HEK293 (cell line): Measurements from ENCODE around the gene CAP1.
A peak's percentile ranks its signal among the peaks of the same experiment; 100 is the strongest.

Experiments
- KLF7 ChIP-seq: fragments of 450-650 bp; formaldehyde crosslinking; IDR thresholded peaks from 2 replicates; pipeline ENCODE4 v1.5.1; 2016; ENCODE audit warnings: missing biosample characterization, missing genetic modification characterization, borderline replicate concordance
- PATZ1 ChIP-seq: fragments of 450-650 bp; formaldehyde crosslinking; IDR thresholded peaks from 2 replicates; pipeline ENCODE4 v1.5.1; 2016; ENCODE audit warnings: missing biosample characterization, missing genetic modification characterization
- PRDM1 ChIP-seq: fragments of 450-650 bp; formaldehyde crosslinking; IDR thresholded peaks from 2 replicates; pipeline ENCODE4; 2016; ENCODE audit warnings: missing biosample characterization, missing genetic modification characterization
- PRDM6 ChIP-seq: fragments of 450-650 bp; formaldehyde crosslinking; IDR thresholded peaks from 2 replicates; pipeline ENCODE4 v1.5.1; 2017; ENCODE audit warnings: missing biosample characterization, missing genetic modification characterization
- REPIN1 ChIP-seq: fragments of 450-650 bp; formaldehyde crosslinking; IDR thresholded peaks from 2 replicates; pipeline ENCODE4 v1.5.1; 2017; ENCODE audit warnings: missing biosample characterization, missing genetic modification characterization, low read depth
- SP7 ChIP-seq: fragments of 450-650 bp; formaldehyde crosslinking; IDR thresholded peaks from 2 replicates; pipeline ENCODE4 v1.5.1; 2016; ENCODE audit warnings: missing biosample characterization, missing genetic modification characterization
- ZBTB10 ChIP-seq: fragments of 450-650 bp; formaldehyde crosslinking; IDR thresholded peaks from 2 replicates; pipeline ENCODE4 v1.5.1; 2016; ENCODE audit warnings: missing biosample characterization, missing genetic modification characterization
- ZEB2 ChIP-seq: fragments of 450-650 bp; formaldehyde crosslinking; IDR thresholded peaks from 2 replicates; pipeline ENCODE4 v1.5.1; 2016; ENCODE audit warnings: missing biosample characterization, missing genetic modification characterization
- ZFHX2 ChIP-seq: fragments of 450-650 bp; formaldehyde crosslinking; conservative IDR thresholded peaks from 2 replicates; pipeline ENCODE4 v1.5.1; 2016; ENCODE audit warnings: missing biosample characterization, missing genetic modification characterization
- ZNF133 ChIP-seq: fragments of 450-650 bp; formaldehyde crosslinking; IDR thresholded peaks from 2 replicates; pipeline ENCODE4 v1.5.1; 2016; ENCODE audit warnings: missing biosample characterization, missing genetic modification characterization
- ZNF239 ChIP-seq: fragments of 450-650 bp; formaldehyde crosslinking; IDR thresholded peaks from 2 replicates; pipeline ENCODE4 v1.5.1; 2016; ENCODE audit warnings: missing biosample characterization, missing genetic modification characterization
- ZNF24 ChIP-seq: fragments of 450-650 bp; formaldehyde crosslinking; IDR thresholded peaks from 2 replicates; pipeline ENCODE4 v1.5.1; 2016; ENCODE audit warnings: missing biosample characterization, missing genetic modification characterization
- ZNF391 ChIP-seq: fragments of 450-650 bp; formaldehyde crosslinking; IDR thresholded peaks from 2 replicates; pipeline ENCODE4 v1.5.1; 2016; ENCODE audit warnings: low read depth, missing biosample characterization, missing genetic modification characterization, borderline replicate concordance
- ZNF398 ChIP-seq: fragments of 450-650 bp; formaldehyde crosslinking; IDR thresholded peaks from 2 replicates; pipeline ENCODE4 v1.5.1; 2017; ENCODE audit warnings: missing biosample characterization, missing genetic modification characterization
- ZNF513 ChIP-seq: fragments of 450-650 bp; IDR thresholded peaks from 2 replicates; pipeline ENCODE4 v1.5.1; 2018; ENCODE audit warnings: missing biosample characterization, missing genetic modification characterization
- ZNF623 ChIP-seq: fragments of 450-650 bp; formaldehyde crosslinking; IDR thresholded peaks from 2 replicates; pipeline ENCODE4 v1.5.1; 2016; ENCODE audit warnings: missing biosample characterization, missing genetic modification characterization
- ZNF626 ChIP-seq: fragments of 450-650 bp; sonication (Bioruptor Pico); formaldehyde crosslinking; IDR thresholded peaks from 2 replicates; pipeline ENCODE4 v1.5.1; 2018; ENCODE audit warnings: missing biosample characterization, missing genetic modification characterization, inconsistent platforms
- ZNF660 ChIP-seq: fragments of 450-650 bp; IDR thresholded peaks from 2 replicates; pipeline ENCODE4 v1.5.1; 2018; ENCODE audit warnings: missing biosample characterization, mild to moderate bottlenecking, missing genetic modification characterization
- ZNF76 ChIP-seq: fragments of 450-650 bp; formaldehyde crosslinking; IDR thresholded peaks from 2 replicates; pipeline ENCODE4; 2016; ENCODE audit warnings: low read depth, missing biosample characterization, missing genetic modification characterization, borderline replicate concordance
- ZNF768 ChIP-seq: fragments of 450-650 bp; formaldehyde crosslinking; IDR thresholded peaks from 2 replicates; pipeline ENCODE4 v1.5.1; 2018; ENCODE audit warnings: missing biosample characterization, mild to moderate bottlenecking, missing genetic modification characterization
- ZNF776 ChIP-seq: fragments of 450-650 bp; formaldehyde crosslinking; IDR thresholded peaks from 2 replicates; pipeline ENCODE4 v1.5.0; 2017; ENCODE audit warnings: missing biosample characterization, missing genetic modification characterization, borderline replicate concordance
- TF ChIP-seq, protein P1 (sequence below): fragments of 450-650 bp; formaldehyde crosslinking; IDR thresholded peaks from 2 replicates; pipeline ENCODE4 v1.5.1; 2016; ENCODE audit warnings: missing biosample characterization, missing genetic modification characterization
- TF ChIP-seq, protein P2 (sequence below): fragments of 450-650 bp; formaldehyde crosslinking; IDR thresholded peaks from 2 replicates; pipeline ENCODE4 v1.5.1; 2017; ENCODE audit warnings: missing biosample characterization, missing genetic modification characterization

The CAP1 gene

DNA sequence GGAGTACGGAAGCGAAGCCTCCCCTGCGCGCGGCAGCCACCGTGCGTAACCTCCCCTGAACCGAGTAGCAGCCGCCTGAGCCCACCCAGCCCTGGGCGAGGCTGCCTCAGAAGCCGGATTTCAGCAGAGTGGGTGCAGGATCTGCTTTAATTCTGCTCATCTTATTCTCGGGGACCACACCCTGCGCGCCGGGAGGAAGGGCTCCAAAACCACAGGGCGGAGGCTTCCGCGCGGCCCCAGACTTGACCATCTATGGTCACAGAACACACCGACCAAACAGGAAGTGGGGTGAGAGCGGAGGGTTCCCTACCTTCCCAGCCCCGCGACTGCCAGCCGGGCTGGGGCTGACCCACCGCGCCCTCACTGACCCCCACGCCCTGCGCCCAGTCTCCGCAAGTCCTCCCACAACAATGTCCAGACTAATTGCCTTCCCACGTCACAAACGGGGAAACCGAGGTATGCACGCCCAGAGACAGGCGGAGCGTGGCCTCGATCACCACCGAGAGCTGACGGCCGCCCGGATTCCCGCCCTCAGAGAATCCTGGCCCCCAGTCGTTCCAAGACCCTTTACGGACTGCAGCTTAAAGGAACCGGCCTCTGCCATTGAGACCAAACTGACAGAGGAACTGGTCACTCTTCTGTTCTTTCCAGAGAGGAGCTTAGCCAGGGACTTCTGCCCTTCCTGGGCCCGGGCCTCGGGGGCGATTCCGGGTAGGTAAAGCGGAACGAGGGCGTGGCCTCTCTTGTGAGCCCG is 595 bp upstream of the CAP1 start (continued):
- TF ChIP-seq ZNF623 (no peak), ZNF133 (tag by site-specific recombination) (no peak), REPIN1 (tag by site-specific recombination) (no peak), ZNF513 (tag by site-specific recombination) (0 out of 2 replicates have a peak, but pooled peaks have one; percentile 19), KLF7 (peak; percentile 90), ZNF76 (tag by site-specific recombination) (peak; percentile 58; the same call in 1 of the 2 replicates), ZEB2 (tag by site-specific recombination) (peak; percentile 42; the same call in 1 of the 2 replicates), ZNF24 (tag by site-specific recombination) (0 out of 2 replicates have a peak, but pooled peaks have one; percentile 22), ZNF768 (tag by site-specific recombination) (peak; percentile 23; the same call in 1 of the 2 replicates), ZNF776 (tag by site-specific recombination) (no peak), ZNF626 (tag by site-specific recombination) (no peak), ZNF391 (tag by site-specific recombination) (peak; percentile 72; the same call in 1 of the 2 replicates), PRDM1 (no peak), ZBTB10 (tag by site-specific recombination) (peak; percentile 70), ZNF239 (0 out of 2 replicates have a peak, but pooled peaks have one; percentile 15), ZNF398 (tag by site-specific recombination) (peak; percentile 79), SP7 (tag by site-specific recombination) (peak; percentile 57; the same call in 1 of the 2 replicates), ZNF660 (tag by site-specific recombination) (0 out of 2 replicates have a peak, but pooled peaks have one; percentile 7), ZFHX2 (peak; percentile 62), PATZ1 (tag by site-specific recombination) (no peak), PRDM6 (tag by site-specific recombination) (no peak)
- TF ChIP-seq, protein P1, sequence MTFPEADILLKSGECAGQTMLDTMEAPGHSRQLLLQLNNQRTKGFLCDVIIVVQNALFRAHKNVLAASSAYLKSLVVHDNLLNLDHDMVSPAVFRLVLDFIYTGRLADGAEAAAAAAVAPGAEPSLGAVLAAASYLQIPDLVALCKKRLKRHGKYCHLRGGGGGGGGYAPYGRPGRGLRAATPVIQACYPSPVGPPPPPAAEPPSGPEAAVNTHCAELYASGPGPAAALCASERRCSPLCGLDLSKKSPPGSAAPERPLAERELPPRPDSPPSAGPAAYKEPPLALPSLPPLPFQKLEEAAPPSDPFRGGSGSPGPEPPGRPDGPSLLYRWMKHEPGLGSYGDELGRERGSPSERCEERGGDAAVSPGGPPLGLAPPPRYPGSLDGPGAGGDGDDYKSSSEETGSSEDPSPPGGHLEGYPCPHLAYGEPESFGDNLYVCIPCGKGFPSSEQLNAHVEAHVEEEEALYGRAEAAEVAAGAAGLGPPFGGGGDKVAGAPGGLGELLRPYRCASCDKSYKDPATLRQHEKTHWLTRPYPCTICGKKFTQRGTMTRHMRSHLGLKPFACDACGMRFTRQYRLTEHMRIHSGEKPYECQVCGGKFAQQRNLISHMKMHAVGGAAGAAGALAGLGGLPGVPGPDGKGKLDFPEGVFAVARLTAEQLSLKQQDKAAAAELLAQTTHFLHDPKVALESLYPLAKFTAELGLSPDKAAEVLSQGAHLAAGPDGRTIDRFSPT (tag by site-specific recombination): peak; percentile 72
- TF ChIP-seq, protein P2, sequence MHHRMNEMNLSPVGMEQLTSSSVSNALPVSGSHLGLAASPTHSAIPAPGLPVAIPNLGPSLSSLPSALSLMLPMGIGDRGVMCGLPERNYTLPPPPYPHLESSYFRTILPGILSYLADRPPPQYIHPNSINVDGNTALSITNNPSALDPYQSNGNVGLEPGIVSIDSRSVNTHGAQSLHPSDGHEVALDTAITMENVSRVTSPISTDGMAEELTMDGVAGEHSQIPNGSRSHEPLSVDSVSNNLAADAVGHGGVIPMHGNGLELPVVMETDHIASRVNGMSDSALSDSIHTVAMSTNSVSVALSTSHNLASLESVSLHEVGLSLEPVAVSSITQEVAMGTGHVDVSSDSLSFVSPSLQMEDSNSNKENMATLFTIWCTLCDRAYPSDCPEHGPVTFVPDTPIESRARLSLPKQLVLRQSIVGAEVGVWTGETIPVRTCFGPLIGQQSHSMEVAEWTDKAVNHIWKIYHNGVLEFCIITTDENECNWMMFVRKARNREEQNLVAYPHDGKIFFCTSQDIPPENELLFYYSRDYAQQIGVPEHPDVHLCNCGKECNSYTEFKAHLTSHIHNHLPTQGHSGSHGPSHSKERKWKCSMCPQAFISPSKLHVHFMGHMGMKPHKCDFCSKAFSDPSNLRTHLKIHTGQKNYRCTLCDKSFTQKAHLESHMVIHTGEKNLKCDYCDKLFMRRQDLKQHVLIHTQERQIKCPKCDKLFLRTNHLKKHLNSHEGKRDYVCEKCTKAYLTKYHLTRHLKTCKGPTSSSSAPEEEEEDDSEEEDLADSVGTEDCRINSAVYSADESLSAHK (tag by site-specific recombination): peak; percentile 27; the same call in 1 of the 2 replicates
